Activated CD4-positive, CD25-positive, alpha-beta regulatory T cell (primary cell): ENCODE data around the gene METTL23.
"Not testable (repeated sequence)": the region's sequence is repeated elsewhere in the genome, so short reads cannot be mapped to it uniquely, and the experiment has no call there.

Source experiments
- DNase-seq, 4 experiments: peaks; one replicate each; lab custom pipeline; 2025; lab: John Stamatoyannopoulos, UW

Gene METTL23

DNA sequence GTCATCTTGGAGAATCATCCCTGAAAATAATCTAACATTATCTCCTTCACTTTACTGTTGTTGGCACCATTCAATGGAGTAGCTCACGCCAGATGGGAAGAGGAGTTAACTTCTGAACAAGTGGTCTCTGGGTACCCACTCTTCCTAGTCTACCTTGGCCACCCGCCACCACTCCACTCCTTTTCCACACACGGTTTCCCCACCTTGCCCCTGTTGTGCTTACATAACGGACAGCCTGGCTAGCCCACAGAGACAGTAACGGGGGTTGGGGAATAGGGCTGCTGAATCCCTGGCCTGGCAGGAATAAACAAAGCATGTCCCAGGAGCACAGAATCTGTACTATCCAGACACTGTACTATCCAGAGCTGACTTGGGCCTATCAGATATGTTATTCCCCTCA, 12.3 kb upstream of the METTL23 start:
- DNase-seq, result no peak

DNA sequence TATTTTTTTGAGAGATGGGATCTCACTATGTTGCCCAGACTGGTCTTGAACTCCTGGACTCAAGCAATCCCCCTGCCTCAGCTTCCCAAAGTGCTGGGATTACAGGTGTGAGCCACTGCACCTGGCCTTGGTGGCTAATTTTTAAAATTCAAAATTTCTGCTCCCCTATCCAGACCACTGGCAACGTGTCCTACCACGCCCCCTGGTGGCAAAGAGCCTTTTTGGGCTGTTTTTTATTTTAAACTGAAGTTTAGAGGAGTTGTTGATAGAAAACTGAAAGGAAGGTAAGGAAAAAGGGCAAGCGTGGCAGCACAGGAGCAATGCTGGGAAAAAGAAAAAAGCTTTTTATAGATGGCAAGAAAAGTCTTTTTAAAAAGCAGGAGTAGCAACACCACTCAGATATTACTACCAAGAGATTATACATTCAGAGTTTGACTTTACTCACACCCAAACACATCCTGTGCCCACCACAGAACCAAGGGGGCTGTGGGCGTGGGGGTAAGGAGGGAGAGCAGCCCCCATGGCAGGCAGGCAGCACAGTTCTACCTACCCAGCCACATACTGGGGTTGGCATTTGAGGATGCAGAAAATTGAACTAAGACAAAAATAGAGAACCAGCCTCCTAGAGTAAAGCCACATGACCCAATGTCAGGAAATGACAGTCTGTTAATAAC, 11.7 kb upstream of the METTL23 start:
- DNase-seq, result peak; percentile 58 to 74 (median 64)

DNA sequence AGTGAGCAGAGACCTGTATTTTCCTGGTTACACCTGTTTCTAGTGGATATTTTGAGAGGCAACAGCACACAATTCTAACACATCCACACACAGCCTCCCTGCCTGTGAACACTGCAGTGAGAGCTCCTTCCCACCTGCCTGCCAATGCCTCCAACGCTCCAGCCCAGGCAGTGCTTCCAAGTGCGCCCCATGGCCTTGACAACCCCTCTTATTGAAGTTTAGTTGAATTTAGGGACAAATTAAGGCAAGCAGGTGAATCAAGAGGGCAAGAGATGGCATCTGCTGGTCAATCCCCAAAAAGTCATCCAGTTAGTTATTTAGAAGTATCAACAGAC, 11.2 kb upstream of the METTL23 start:
- no peak for DNase-seq

DNA sequence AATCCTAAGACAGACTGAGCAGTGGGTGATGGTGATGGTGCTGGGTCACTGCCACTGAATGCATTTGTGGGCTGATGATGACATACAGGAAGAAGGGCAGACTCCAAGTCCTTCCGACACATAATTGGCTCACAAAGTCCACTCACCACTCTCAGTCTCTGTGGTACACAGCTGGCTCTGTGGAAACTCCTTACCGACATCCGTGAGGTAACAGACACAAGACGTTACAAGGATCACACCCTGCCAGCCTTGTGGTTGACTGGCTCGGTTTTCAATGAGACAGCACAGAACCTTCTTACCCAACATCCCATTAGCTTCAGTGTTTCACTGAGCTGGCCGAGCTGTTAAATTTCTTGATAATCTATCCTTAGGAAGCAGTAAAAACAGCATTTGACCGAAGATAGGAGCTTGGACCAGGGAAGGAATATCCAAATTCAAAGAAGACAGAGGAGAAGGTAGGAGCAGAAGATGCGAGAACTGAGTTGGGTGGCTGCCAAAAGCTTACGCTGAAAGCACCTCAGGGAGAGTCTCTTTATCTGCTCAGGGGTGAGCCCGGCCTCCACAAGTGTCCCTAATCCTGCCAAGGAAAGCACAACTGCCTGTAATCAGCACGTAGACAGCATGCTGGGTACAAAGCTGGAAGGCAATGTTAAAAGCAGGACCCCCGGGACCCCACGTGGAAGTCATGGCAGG, 10.3 kb upstream of the METTL23 start:
- no peak for DNase-seq

DNA sequence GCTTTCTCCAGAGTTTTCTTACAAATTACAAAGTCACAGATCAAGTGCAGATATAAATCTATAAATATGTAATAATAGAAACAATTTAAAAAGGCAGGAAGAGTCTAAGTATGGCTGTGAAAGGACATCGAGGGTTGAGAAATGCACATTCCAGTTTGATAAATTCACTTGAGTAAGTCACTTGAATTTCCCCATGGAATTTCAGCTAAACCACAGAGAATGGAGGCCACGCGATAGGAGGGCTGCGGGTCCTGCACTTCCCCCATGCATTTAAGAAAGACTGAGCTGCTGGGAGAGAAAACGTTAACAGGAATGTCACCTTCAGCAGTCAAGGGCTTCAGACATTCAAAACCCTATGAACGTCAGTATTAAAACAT, 9.8 kb upstream of the METTL23 start:
- no peak for DNase-seq

DNA sequence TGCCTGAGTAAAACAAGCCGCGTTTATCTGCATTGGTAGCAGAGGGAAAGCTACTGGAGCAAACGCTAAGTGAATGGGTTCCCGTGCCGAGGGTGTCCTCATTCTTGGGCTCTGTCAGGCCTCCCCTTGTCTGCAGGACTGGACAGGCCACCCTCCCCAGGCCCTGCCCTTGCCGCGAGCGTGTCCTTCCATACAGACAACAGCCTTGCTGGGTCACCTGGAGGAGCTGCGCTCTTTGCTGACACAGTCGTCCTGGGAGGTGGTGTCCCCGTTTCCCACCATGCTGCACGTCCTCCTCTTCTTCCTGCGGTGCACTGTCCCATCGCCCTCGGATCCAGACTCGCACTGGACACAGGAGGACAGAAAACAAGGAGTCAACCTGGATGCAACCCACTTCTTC, 8.1 kb upstream of the METTL23 start:
- no peak for DNase-seq

DNA sequence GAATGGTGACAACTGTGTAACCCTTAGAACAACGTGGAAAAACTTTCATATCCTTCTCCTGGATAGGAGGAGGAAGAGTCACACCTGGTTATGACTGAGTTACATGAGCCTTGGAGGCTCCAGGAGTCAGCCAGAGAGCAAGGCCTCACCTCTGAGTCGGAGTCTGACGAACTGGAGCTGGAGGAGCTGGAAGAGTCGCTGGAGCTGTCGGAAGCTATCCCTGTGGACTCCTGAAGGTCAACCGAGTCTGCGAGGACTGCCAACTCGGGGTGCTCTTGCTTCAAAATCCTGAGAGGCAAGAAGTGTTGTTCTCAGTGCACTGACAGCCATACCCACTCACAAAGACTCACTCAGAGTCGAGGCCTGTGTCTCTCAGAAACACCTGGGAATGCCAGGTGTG, 6.4 kb upstream of the METTL23 start:
- no peak for DNase-seq

DNA sequence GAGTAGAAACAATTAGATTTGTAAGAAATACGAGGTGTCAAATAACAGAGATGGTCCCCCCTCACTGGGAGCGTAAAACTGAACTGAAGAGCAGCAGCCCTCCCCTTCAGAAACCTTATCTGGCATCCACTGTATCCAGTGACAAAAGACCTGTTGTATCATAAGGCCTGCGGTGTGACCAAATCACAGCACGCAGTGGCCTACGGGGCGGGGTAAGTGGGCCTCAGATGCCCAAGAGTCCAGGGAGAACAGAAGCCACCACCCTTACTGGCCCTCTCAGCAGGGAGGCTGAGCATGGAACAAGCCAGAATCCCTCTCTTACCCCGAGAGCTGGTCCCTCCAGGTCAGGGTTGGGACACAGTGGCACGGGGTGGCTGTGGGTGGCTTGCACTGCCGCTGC, 5.7 kb upstream of the METTL23 start:
- DNase-seq, result no peak

DNA sequence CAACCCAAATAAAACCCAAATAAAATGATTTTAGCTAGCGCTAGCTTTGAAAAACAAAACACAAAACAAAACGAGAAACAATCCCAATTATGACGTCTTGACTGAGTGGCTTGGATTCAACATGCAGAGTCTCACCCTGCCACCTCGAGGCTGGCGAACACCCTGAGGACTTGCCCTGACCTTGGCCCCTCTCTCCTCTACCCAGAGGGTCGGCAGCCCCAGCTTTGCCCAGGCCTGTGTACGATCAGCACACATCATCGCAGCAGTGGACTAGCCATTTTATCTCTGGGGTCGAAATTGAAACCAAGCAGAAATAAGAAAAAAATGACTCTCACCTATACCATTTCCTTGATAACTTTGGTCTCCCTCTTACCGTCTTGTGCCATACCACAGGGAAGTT, 5.2 kb upstream of the METTL23 start:
- no peak for DNase-seq

DNA sequence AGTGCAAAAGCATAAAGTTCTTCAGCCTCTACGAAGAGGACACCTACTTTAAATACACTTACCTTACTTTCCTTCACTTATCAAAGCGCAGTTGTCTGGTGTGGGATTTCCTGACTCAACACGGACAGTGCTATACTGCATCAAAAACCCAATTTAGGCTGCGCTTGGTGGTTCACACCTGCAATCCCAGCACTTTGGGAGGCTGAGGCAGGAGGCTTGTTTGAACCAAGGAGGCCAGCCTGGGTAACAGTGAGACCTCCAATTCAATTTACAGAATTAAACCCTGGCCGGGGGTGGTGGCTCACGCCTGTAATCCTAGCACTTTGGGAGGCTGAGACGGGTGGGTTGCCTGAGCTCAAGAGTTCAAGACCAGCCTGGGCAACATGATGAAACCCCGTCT, 4.4 kb upstream of the METTL23 start:
- DNase-seq, result no peak

DNA sequence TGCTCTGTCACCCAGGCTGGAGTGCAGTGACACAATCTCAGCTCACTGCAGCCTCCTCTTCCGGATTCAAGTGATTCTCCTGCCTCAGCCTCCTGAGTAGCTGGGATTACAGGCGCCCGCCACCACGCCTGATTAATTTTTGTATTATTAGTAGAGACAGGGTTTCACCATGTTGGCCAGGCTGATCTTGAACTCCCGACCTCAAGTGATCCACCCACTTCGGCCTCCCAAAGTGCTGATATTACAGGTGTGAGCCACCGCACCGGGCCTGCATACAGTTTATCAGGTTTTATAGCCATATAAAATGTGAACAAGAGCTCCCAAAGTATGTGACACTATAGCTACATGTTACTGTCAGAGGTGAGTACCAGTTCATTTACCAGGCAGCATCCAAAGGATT, 3.7 kb upstream of the METTL23 start:
- not testable (repeated sequence) for DNase-seq

DNA sequence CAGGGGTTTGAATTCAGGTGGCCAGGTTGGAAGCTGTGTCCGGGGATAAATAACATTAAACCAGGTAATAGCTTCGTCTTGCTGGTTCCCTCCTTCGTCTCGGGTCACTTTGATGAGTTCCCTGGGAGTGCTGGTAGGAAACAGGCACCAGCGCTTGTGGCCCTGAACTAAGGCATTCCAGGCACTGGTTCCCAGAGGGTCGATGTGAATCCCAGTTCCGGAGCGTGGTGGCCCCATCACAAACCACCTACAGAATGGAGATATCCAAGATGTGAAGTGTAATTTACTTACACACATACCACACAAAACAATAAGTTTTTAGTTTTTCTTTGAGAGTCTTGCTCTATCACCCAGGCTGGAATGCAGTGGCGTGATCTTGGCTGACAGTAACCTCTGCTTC, 2.8 kb upstream of the METTL23 start:
- no peak for DNase-seq

DNA sequence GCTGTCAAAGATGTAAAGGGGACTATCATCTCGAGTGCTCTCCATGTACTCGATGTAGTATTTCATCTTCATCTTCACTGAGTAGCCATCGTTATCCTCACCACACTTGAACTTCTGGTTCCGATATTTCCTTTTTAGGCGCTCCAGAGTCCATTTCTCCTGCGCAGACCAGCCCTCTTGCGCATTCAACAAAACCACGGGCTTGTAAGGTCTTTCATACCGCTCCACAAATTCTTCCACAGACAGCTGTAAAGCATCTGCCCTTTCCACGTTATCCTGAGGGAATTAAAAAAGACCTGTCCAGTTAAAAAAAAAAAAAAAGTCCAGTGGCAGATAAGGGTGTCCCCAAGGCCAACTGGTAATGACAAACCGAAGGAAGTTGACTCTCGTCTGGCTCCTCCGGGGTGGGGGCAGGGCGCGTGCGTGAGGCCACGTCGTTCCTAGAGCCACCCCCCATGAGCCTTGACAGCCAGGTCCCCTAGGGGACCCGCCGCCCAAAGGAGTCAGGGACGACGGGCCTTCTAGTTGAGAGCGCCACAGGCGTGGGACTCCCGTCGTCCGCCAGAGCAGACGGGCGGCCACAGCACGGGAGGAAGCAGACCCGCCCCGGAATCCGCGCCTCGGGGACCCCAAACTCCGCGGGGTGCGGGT, 934 bp upstream of the METTL23 start:
- DNase-seq, result peak; percentile 47 to 60 (median 52)

DNA sequence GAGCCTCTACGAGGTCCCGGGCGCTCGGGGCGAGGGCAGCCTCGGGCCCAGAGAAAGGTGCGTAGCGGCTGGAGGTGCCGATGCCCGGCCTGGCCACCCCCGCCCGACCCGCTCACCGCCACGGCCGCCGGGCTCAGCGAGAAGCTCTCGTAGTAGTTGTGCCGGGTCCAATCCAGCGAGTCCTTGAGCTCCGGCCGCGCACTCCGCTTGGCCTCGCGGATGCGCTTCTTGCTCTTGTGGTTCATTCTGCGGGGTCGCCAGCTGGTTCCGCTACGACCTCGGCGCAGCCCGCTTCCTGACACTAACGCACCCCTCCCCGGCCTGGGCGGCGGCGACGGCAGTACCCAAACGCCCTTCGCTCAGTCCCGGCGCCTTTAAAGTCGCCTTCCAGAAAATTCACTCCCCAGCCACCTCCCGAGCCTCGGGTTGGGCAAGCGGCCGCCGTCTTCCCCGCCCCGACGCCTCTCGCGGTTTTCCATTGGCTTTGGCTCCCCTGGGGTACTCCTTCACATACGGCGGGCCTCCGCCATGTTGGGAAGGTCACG, 336 bp upstream of the METTL23 start, which contains the start of gene JMJD6:
Gene JMJD6, minus strand, starts transcription at position 376 of the 545 bp plus-strand sequence. Its CDS starts 131 bp downstream, at position 245.
- peak in 3 of 4 experiments; percentile 86 to 91 (median 88) for DNase-seq

DNA sequence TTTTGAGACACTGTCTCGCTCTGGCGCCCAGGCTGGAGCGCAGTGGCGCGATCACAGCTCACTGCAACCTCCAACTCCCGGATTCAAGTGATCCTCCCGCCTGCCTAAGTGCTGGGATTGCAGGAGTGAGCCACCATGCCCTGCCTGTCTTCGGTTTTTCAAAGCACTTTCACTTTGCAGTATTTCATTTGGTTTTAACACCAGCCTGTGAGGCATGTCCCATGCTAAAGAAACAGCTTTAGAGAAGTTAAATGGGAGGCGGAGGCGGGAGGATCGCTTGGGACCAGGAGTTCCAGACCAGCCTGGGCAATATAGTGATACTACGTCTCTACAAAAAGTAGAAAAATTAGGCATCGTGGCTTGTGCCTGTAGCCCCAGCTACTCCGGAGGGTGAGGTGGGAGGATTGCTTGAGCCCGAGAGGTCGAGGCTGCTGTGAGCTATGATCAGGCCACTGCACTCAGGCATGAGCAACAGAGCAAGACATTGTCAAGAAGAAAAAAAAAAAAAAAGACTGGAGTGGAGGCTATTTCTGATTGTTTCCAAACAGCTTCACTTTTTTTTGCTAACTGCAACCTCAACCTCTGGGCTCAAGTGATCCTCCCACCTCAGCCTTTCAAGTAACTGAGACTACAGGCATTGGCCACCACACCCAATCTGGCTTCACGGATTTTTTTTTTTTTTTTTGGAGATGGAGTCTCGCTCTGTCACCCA, 1.3 kb downstream of the METTL23 start:
- DNase-seq, result no peak

DNA sequence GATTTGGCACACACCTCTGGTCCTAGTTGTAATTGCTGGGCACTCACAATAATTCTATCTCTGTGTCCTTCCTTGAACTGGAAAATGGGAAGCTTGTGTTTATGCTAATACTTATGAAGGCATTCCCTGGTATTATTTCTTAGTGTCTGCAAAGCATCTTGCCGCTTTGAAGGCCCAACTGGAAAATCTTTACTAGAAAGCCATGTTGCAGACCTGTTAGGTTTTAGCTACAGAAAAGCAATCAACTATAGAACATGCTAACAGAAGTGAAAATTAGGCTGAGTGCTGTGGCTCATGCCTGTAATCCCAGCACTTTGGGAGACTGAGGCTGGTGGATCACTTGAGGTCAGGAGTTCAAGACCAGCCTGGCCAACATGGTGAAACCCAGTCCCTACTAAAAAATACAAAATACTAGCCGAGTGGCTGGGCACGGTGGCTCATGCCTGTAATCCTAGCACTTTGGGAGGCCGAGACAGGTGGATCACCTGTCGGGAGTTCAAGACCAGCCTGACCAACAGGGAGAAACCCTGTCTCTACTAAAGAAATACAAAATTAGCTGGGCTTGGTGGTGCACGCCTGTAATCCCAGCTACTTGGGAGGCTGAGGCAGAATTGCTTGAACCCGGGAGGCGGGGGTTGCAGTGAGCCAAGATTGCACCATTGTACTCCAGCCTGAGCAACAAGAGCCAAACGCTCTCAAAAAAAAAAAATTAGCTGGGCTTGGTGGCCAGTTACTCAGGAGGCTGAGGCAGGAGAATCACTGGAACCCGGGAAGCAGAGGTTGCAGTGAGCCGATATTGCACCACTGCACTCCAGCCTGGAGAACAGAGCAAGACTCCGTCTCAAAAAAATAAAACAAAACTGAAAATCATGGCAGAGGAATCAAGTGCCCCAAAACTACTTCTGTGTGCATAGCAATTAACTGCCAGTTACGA, 5.4 kb downstream of the METTL23 start:
- DNase-seq, result not testable (repeated sequence)

DNA sequence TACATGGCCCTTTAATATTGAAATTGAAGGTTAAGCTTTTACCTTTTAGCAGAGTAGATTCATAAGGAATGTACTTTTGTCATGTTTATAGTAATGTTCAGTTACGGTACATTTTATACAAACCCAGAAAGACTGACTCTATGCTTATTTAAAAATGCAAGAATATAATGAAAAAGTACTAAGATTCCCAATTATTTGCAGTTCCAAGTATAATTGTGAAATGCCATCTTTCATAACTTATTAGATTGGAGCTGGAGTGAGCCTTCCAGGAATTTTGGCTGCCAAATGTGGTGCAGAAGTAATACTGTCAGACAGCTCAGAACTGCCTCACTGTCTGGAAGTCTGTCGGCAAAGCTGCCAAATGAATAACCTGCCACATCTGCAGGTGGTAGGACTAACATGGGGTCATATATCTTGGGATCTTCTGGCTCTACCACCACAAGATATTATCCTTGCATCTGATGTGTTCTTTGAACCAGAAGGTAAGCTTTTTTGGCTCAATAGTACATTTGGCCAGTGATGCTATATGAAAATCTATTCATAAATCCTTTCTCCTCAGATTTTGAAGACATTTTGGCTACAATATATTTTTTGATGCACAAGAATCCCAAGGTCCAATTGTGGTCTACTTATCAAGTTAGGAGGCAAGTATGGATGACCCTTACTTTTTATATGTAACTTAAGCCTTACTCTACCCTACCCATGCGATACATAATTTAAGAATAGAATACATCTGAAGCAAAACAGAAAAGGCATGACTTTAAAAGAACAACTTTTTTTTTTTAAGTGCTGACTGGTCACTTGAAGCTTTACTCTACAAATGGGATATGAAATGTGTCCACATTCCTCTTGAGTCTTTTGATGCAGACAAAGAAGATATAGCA, 6.3 kb downstream of the METTL23 start:
- DNase-seq, result no peak

DNA sequence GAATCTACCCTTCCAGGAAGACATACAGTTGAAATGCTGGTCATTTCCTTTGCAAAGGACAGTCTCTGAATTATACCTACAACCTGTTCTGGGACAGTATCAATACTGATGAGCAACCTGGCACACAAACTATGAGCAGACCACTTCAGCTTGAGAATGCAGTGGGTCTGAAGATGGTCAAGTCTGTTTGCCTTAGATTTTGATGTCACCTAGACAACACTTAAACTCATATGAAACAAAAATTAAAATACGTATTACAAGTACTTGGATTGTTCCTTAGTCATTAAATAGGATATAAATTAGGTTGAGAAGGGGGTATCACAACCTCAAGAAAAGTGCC, 6.9 kb downstream of the METTL23 start:
- no peak for DNase-seq

DNA sequence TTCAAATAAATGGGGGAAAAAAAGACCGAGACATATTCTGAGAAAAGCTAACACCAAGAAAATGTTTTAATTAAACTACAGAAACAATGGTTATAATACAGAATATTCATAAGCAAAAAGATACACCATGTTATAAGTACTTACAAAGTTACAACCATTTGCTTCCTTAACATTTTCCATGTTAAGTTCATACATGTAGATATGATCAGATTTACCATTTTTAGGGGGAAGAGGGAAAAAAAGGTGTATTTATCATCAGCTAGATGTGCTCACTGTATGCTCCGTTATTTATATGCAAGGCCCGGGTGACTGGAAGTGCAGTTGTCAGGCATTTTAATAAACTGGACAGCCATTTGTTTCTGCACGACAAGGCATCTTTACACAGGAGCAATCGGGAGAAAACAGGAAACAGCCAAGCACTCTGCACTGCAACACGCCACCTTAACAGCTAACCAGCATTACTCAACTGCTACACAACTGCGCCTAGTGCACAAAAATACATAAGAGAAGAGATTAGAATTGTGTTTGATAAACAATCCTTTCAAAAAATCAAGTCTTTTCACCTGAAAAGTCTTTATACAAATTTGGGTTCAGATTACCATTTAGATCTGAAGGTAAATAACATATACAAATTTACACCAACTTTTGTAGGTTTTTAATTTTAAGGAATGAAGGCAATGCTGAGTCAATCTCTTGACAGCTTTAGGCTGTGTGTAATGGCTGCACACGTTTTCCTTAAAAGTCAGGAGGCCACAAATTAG, 7.6 kb downstream of the METTL23 start:
- DNase-seq, result no peak

DNA sequence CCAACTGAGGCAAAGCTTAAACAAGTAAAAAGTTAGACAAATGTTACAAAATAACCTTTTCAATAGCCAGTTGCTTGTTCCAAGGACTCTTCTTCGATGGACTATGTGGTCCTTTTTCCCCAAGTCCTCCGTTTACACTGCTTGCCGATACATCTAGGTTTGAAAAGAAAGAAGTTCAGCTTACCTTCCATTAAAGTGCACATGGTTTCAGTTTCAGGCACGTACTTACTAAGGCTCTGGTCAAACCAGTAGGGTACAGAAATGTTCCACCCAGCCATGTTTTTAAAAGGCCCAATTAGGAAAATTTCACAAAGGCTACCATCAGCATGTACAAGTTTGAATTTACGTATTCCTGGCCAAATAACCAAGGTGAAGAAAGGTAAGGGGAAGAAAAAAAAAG, 8.4 kb downstream of the METTL23 start:
- no peak for DNase-seq
